ENCODE measurements around the gene SLC6A13.

DNA sequence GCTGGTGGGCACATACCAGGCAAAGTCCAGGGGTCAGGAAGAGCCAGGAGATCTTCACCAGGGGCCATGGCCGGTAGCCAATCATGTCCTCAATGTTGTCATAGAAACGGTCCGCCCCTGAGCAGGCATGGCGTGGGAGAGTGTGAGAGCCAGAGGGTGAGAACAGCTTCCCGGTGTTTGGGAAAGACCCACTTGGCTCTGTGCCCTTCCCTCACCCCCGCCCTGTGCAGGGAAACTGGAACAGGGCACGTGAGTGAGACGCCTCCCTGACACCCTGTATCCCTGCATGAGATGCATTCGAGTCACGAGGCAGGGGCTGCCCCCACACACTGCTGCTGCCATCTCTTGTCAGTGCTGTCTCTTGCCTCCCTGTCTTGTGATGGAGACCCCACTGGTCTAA is 69.4 kb downstream of the SLC6A13 start:
- TF ChIP-seq SMAD4 (CRISPR knock-in tag; IDR thresholded peaks at IDR 0.05) (no peak), MXD4 (CRISPR knock-in tag; IDR thresholded peaks at IDR 0.05; ENCODE audit: borderline replicate concordance) (no peak), JUN (CRISPR knock-in tag; IDR thresholded peaks at IDR 0.05) (no peak), CREB1 (CRISPR knock-in tag; IDR thresholded peaks at IDR 0.05) (no peak)
- TF ChIP-seq, protein P1, sequence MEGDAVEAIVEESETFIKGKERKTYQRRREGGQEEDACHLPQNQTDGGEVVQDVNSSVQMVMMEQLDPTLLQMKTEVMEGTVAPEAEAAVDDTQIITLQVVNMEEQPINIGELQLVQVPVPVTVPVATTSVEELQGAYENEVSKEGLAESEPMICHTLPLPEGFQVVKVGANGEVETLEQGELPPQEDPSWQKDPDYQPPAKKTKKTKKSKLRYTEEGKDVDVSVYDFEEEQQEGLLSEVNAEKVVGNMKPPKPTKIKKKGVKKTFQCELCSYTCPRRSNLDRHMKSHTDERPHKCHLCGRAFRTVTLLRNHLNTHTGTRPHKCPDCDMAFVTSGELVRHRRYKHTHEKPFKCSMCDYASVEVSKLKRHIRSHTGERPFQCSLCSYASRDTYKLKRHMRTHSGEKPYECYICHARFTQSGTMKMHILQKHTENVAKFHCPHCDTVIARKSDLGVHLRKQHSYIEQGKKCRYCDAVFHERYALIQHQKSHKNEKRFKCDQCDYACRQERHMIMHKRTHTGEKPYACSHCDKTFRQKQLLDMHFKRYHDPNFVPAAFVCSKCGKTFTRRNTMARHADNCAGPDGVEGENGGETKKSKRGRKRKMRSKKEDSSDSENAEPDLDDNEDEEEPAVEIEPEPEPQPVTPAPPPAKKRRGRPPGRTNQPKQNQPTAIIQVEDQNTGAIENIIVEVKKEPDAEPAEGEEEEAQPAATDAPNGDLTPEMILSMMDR (IDR thresholded peaks at IDR 0.05) = no peak
- TF ChIP-seq, protein P2, sequence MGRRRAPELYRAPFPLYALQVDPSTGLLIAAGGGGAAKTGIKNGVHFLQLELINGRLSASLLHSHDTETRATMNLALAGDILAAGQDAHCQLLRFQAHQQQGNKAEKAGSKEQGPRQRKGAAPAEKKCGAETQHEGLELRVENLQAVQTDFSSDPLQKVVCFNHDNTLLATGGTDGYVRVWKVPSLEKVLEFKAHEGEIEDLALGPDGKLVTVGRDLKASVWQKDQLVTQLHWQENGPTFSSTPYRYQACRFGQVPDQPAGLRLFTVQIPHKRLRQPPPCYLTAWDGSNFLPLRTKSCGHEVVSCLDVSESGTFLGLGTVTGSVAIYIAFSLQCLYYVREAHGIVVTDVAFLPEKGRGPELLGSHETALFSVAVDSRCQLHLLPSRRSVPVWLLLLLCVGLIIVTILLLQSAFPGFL (CRISPR knock-in tag; IDR thresholded peaks at IDR 0.05; ENCODE audit: borderline replicate concordance) = no peak
- TF ChIP-seq, protein P3, sequence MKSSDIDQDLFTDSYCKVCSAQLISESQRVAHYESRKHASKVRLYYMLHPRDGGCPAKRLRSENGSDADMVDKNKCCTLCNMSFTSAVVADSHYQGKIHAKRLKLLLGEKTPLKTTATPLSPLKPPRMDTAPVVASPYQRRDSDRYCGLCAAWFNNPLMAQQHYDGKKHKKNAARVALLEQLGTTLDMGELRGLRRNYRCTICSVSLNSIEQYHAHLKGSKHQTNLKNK (CRISPR knock-in tag; IDR thresholded peaks at IDR 0.05) = no peak
- TF ChIP-seq, protein P4, sequence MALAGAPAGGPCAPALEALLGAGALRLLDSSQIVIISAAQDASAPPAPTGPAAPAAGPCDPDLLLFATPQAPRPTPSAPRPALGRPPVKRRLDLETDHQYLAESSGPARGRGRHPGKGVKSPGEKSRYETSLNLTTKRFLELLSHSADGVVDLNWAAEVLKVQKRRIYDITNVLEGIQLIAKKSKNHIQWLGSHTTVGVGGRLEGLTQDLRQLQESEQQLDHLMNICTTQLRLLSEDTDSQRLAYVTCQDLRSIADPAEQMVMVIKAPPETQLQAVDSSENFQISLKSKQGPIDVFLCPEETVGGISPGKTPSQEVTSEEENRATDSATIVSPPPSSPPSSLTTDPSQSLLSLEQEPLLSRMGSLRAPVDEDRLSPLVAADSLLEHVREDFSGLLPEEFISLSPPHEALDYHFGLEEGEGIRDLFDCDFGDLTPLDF (CRISPR knock-in tag; IDR thresholded peaks at IDR 0.05) = no peak

Measured in WTC11 (cell line).